Activated CD4-positive, alpha-beta T cell treated with anti-CD3 and anti-CD28 coated beads, Interleukin-2, Interleukin-6, amounts not matched to agents 100 ng/mL and 50 ng/mL, durations not matched to agents 16 hours and 8 hours (primary cell): ENCODE results near the gene BRMS1L.

ENCODE experiments used
- DNase-seq: peaks from one replicate; pipeline ENCODE4 v3.0.0-alpha.2; 2020

Gene BRMS1L

GRCh38 chr14:35866595-35867279, 40.6 kb downstream of the BRMS1L start:
- DNase-seq, result no peak

- DNase-seq, result no peak
Measured at GRCh38 chr14:35867280-35867629, 41.1 kb downstream of the BRMS1L start.

GRCh38 chr14:35875296-35875695, 49.2 kb downstream of the BRMS1L start:
- DNase-seq, result no peak

GRCh38 chr14:35877276-35877675, 51.1 kb downstream of the BRMS1L start:
- DNase-seq, result no peak

- DNase-seq, result no peak
Measured at GRCh38 chr14:35878272-35879150, 52.4 kb downstream of the BRMS1L start.

- DNase-seq, result no peak
Measured at GRCh38 chr14:35879151-35879648, 53.1 kb downstream of the BRMS1L start.

GRCh38 chr14:35879654-35880249, 53.6 kb downstream of the BRMS1L start:
- DNase-seq, result peak; percentile 24

- DNase-seq, result no peak
Measured at GRCh38 chr14:35881280-35881679, 55.1 kb downstream of the BRMS1L start.

GRCh38 chr14:35883677-35884293, 57.6 kb downstream of the BRMS1L start:
- peak; percentile 53 for DNase-seq

GRCh38 chr14:35890308-35890707, 64.2 kb downstream of the BRMS1L start:
- DNase-seq, result no peak

- no peak for DNase-seq
Measured at GRCh38 chr14:35895256-35895655, 69.1 kb downstream of the BRMS1L start.

GRCh38 chr14:35897616-35898111, 71.5 kb downstream of the BRMS1L start:
- no peak for DNase-seq

- no peak for DNase-seq
Measured at GRCh38 chr14:35898217-35898775, 72.2 kb downstream of the BRMS1L start.

- no peak for DNase-seq
Measured at GRCh38 chr14:35900741-35901140, 74.6 kb downstream of the BRMS1L start.

- DNase-seq, result no peak
Measured at GRCh38 chr14:35909665-35910064, 83.5 kb downstream of the BRMS1L start.

GRCh38 chr14:35910191-35910590, 84.1 kb downstream of the BRMS1L start:
- DNase-seq, result no peak

- DNase-seq, result no peak
Measured at GRCh38 chr14:35911097-35911496, 85.0 kb downstream of the BRMS1L start.

GRCh38 chr14:35915185-35915584, 89.0 kb downstream of the BRMS1L start:
- no peak for DNase-seq

- DNase-seq, result no peak
Measured at GRCh38 chr14:35915775-35916174, 89.6 kb downstream of the BRMS1L start.
